Activated T-cell treated with anti-CD3 and anti-CD28 coated beads, Interleukin-2, amount 50 U/mL, for 4 hours (primary cell): Measurements from ENCODE around the gene NPFFR1. TPM values are rescaled to one million over a fixed set of nuclear protein-coding genes. Genes with fewer than 3 reads are reported as not detected.
"Not testable (repeated sequence)": the region's sequence is repeated elsewhere in the genome, so short reads cannot be mapped to it uniquely, and the experiment has no call there.

ENCODE experiments used
- ATAC-seq, 2 donors: fragments of 200-7000 bp; cut with Tn5 transposase; one replicate each; pipeline ENCODE4 v1.10.0; 2021
- DNase-seq: peaks from one replicate; pipeline ENCODE4 v3.0.0-alpha.2; 2020
- H3K27me3 Mint-ChIP-seq: one replicate; pipeline ENCODE4 v1.8.0; 2021; ENCODE audit warnings: low read depth, mixed read lengths
- H3K36me3 Mint-ChIP-seq: one replicate; pipeline ENCODE4 v1.8.0; 2022; ENCODE audit warnings: mixed read lengths; ENCODE audit not compliant: insufficient read depth
- H3K4me1 Mint-ChIP-seq: one replicate; pipeline ENCODE4 v1.8.0; 2021; ENCODE audit warnings: low read depth, mixed read lengths
- H3K4me3 Mint-ChIP-seq: one replicate; pipeline ENCODE4 v1.8.0; 2021; ENCODE audit warnings: mild to moderate bottlenecking, moderate library complexity, mixed read lengths
- H3K9me3 Mint-ChIP-seq: one replicate; pipeline ENCODE4 v1.8.0; 2021; ENCODE audit warnings: mixed read lengths
- total RNA-seq, 3 donors: library from RNA; stranded (reverse); gene quantifications; one replicate each; pipeline ENCODE4 v1.2.1, GENCODE V29; 2021

The NPFFR1 gene
- total RNA-seq, 3 donors from 2014 or later: not detected

DNA sequence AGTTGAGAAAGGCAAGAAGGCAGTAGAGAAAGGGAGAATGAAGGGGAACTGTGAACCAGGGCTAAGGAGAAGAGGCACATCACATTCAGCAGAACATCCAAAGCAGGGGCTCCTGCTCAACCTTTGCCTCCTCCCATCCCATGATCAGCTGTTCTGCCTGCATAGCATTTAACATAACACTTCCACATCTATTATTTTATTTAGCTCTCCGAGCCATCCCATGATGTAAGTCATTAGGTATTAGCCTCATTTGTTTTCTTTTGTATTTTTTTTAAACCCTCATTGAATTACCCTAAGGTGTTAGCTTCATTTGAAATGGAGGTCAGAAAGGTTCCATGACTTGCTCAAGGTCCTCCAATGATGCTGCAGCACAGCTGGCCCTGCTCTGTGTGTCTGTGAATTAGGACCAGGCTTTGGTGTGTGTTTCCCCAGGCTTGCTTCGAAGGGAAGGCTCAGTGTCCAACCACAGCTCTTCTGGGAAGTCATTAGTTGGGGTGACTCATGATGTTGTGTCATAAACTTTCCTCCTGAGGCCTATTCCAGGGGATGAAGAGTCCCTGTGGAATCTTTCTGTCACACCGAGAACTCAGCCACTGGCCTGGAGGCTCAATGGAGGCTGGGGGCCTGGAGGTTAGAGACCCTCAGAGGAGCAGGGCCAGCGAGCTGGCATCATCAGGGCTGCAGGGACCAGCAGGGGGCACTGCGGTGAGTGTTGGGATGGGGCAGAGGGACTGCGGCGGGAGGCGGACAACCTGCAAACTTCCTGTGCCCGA, 16.5 kb downstream of the NPFFR1 start:
- ATAC-seq (peak in 1 of 2 donors; percentile 18), DNase-seq (no peak)
- Mint-ChIP-seq H3K9me3 (no peaks in the 10 kb centered on the region), H3K4me1 (peaks cover 3% of the 10 kb centered on the region), H3K36me3 (no peaks in the 10 kb centered on the region), H3K4me3 (no peak overlapping the region), H3K27me3 (peaks cover 3% of the 10 kb centered on the region)

GRCh38 chr10:70266701-70267100, 17.1 kb downstream of the NPFFR1 start:
- ATAC-seq (no peak), DNase-seq (no peak)
- peaks cover 5% of the 10 kb centered on the region for H3K27me3 Mint-ChIP-seq
- no peaks in the 10 kb centered on the region for H3K9me3 Mint-ChIP-seq
- no peaks in the 10 kb centered on the region for H3K36me3 Mint-ChIP-seq
- no peak overlapping the region for H3K4me3 Mint-ChIP-seq
- peaks cover 2% of the 10 kb centered on the region for H3K4me1 Mint-ChIP-seq

- no peak for DNase-seq
- ATAC-seq: no peak
- peaks cover 2% of the 10 kb centered on the region for H3K4me1 Mint-ChIP-seq
- peaks cover 2% of the 10 kb centered on the region for H3K36me3 Mint-ChIP-seq
- H3K4me3 Mint-ChIP-seq: no peak overlapping the region
- peaks cover 4% of the 10 kb centered on the region for H3K9me3 Mint-ChIP-seq
- peaks cover 6% of the 10 kb centered on the region for H3K27me3 Mint-ChIP-seq
Observed at GRCh38 chr10:70266056-70266455, 17.7 kb downstream of the NPFFR1 start.

DNA sequence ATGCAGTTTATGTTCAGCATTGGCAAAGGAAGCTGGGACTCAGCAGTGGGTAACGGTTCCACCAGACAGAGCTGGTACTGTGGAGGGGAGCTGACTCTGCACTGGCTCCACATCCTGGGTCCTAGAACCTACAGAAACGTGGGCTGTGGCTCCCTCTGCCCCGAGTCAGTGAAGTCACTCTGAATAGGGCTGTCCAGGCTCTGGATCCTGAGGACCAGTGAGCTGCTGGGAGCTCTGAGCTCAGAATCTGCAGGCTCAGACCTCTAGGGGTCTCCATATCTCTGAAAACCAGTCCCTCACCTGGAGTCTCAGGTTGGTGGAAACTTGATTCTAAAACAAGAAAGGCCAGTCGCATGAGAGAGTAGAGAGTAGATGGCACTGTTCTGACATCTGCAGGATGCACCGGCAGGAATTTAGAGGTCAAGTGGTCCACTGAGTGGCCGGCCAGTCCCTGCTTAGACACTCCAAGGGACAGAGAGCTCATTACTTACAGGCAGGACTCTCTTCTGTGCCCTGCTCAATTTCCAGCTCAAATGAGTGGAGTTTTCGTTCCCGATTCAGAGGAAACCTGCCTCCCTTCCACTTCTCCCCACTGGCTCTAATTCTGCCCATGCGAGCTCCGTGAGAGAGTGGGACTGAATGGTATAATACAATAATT, 18.6 kb downstream of the NPFFR1 start:
- Mint-ChIP-seq H3K36me3 (peaks cover 2% of the 10 kb centered on the region), H3K9me3 (peaks cover 5% of the 10 kb centered on the region), H3K27me3 (peaks cover 6% of the 10 kb centered on the region), H3K4me3 (no peak overlapping the region), H3K4me1 (peaks cover 2% of the 10 kb centered on the region)
- peak in 1 of 2 donors; percentile 23 for ATAC-seq
- no peak for DNase-seq

- Mint-ChIP-seq H3K4me3 (no peak overlapping the region), H3K36me3 (peaks cover 2% of the 10 kb centered on the region), H3K4me1 (peaks cover 2% of the 10 kb centered on the region), H3K27me3 (peaks cover 26% of the 10 kb centered on the region), H3K9me3 (peaks cover 5% of the 10 kb centered on the region)
- DNase-seq (no peak), ATAC-seq (no peak)
Observed at GRCh38 chr10:70260734-70261133, 23.1 kb downstream of the NPFFR1 start.

GRCh38 chr10:70260259-70260658, 23.5 kb downstream of the NPFFR1 start:
- DNase-seq (no peak), ATAC-seq (no peak)
- H3K27me3 Mint-ChIP-seq: peaks cover 31% of the 10 kb centered on the region
- H3K4me3 Mint-ChIP-seq: no peak overlapping the region
- peaks cover 6% of the 10 kb centered on the region for H3K4me1 Mint-ChIP-seq
- H3K36me3 Mint-ChIP-seq: peaks cover 2% of the 10 kb centered on the region
- H3K9me3 Mint-ChIP-seq: peaks cover 5% of the 10 kb centered on the region

DNA sequence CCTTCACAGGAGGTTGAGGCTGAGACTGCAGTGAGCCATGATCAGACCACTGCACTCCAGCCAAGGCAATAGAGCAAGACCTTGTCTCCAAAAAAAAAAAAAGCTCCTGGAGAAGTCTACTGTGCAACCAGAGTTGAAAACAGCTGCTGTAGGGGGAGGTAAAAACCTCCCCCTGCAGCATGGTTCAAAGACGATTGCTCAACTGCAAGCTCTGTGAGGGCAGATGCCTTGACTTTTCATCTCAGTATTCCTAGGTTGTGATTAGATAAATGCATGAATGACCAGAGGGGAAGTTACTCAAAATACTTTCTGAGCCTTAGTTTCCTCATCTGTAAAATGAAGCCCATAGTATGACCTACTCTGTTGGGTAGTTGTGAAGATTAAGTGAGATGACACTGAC, 25.6 kb downstream of the NPFFR1 start:
- H3K4me1 Mint-ChIP-seq: peaks cover 8% of the 10 kb centered on the region
- no peak for ATAC-seq
- peaks cover 5% of the 10 kb centered on the region for H3K9me3 Mint-ChIP-seq
- peaks cover 2% of the 10 kb centered on the region for H3K36me3 Mint-ChIP-seq
- peaks cover 39% of the 10 kb centered on the region for H3K27me3 Mint-ChIP-seq
- H3K4me3 Mint-ChIP-seq: no peak overlapping the region
- DNase-seq: no peak

GRCh38 chr10:70257816-70258215, 26.0 kb downstream of the NPFFR1 start:
- H3K36me3 Mint-ChIP-seq, H3K4me3 Mint-ChIP-seq, H3K4me1 Mint-ChIP-seq, H3K9me3 Mint-ChIP-seq, DNase-seq, ATAC-seq: not testable (repeated sequence)
- H3K27me3 Mint-ChIP-seq: peaks cover 41% of the 10 kb centered on the region

DNA sequence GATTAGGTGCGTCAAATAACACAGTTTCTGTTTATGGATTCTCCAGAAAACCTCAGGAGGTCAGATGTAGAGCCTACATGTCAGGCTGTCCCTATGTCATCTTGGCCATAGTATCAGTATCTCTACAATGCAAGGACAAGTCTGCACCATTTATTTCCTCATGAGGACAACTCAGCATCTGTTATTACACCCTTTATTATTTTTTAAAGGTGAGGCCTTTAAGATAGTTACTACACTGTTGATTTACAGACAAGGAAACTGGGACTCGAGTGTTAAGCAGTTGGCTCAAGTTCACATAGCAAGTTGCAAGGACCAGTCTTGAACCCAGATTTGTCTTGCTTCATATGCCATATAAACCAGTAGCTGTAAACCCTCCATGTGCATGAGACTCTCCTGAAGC, 27.3 kb downstream of the NPFFR1 start:
- ATAC-seq (no peak), DNase-seq (no peak)
- Mint-ChIP-seq H3K4me3 (no peak overlapping the region), H3K4me1 (peaks cover 8% of the 10 kb centered on the region), H3K27me3 (peaks cover 43% of the 10 kb centered on the region), H3K9me3 (peaks cover 5% of the 10 kb centered on the region), H3K36me3 (peaks cover 2% of the 10 kb centered on the region)

DNA sequence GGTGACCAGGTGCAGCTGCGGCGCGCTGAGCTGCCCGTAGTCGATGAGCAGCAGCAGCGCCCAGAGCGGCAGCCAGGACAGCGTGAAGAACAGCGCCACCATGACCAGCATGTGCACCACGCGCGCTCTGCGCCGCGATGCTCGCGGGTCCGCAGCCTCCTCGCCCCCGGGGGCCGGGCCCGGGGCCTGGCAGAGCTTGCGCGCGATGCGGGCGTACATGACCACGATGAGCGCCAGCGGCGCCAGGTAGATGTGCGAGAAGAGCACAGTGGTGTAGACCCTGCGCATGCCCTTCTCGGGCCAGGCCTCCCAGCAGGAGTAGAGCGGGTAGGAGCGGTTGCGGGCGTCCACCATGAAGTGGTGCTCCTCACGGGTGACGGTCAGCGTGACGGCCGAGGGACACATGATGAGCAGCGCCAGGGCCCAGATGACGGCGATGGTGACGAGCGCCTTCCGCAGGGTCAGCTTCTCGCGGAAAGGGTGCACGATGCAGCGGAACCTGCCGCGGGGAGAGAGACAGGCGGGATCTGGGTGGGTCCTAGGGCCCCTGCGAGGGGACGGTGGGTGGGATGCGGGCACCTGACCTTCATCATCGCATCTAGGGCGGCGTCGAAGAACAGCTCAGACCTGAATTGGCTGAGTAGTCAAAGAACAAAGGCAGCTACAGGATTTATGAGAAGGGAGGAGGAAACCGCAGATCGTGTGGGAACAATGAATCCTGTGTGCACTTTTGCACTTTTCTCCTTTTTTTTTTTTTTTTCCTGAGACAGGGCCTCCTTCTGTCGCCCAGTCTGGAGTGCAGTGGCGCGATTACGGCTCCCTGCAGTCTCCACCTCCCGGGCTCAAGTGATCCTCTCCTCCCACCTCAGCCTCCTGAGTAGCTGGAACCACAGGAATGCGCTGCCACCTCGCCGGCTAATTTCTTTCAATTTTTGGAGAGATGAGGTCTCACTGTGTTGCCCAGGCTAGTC, 28.2 kb downstream of the NPFFR1 start:
- Mint-ChIP-seq H3K36me3 (no peaks in the 10 kb centered on the region), H3K9me3 (no peaks in the 10 kb centered on the region), H3K27me3 (peaks cover 47% of the 10 kb centered on the region), H3K4me1 (peaks cover 8% of the 10 kb centered on the region), H3K4me3 (peak overlapping the region; percentile 43)
- DNase-seq (no peak), ATAC-seq (peak; percentile 72 to 75)

DNA sequence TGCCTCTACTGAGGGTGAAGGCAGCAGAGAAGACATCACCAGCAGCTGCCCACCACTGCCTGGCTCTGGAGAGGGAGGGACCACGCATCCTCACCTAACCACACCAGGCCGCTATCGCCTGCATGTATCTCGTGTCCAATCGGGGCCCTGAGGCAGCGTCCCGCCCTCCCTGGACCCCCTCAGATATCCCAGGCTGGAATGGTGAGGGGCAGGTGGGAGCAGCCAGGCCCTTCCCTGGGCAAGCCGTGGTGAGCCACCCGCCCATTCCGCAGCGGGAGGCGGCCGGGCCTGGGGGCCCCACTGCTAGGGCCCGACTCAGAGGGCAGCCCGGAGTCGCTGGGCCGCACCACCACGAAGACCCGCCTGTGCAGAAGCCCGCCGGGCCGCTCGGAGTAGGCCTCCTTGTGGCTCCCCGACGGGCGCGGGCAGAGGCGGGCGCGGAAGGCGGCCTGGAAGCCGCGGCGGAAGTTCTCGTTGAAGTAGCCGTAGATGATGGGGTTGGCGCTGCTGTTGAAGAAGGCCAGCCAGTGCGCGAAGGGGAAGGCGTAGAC, 29.0 kb downstream of the NPFFR1 start:
- H3K4me3 Mint-ChIP-seq: peak overlapping the region; percentile 43
- peaks cover 8% of the 10 kb centered on the region for H3K4me1 Mint-ChIP-seq
- no peaks in the 10 kb centered on the region for H3K36me3 Mint-ChIP-seq
- ATAC-seq (peak in 1 of 2 donors; percentile 36), DNase-seq (no peak)
- H3K27me3 Mint-ChIP-seq: peaks cover 47% of the 10 kb centered on the region
- no peaks in the 10 kb centered on the region for H3K9me3 Mint-ChIP-seq

DNA sequence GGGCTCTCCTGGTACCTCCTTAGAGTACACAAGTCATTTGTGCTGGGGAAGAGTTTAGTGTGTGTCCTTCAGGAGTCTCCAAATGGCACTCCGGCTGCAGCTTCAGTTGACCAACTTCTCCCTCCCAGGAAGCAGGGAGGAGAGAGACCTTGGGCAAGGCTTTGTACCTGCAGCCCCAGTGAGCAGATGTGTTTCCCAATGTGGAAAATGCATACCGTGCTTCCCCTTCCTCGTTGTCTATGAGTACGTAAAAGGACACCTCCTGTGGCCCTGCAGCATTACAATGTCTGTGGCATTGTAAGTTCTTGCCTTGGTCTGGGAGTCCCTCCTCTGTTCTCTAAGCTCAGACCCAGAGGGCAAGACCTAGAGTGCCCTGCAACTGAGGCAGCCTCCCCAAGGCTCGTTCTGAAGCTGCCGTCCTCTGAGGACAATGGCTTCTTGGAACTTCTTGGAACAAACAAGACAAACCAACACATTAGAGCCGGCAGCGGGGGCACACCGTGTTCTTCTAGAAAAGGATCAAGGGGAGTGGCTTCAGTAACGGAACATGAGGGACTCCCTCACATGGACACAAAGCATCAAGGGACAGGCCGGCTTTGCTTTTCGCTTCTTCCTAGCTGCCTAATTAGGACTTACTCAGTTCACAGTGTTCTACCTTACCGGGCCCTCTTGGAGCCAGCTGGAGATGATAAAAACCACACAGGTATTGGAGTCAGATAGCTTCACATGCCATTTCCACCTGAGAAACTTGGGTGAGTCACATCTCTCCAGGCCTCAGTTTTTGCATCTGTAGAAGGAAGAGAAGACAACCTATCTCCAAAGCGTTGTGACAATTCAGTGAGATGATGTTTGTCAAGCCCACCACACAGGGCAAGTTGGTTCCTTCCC, 29.7 kb downstream of the NPFFR1 start:
- Mint-ChIP-seq H3K4me1 (peaks cover 8% of the 10 kb centered on the region), H3K36me3 (no peaks in the 10 kb centered on the region), H3K27me3 (peaks cover 47% of the 10 kb centered on the region), H3K9me3 (no peaks in the 10 kb centered on the region), H3K4me3 (no peak overlapping the region)
- ATAC-seq: no peak
- DNase-seq: no peak

DNA sequence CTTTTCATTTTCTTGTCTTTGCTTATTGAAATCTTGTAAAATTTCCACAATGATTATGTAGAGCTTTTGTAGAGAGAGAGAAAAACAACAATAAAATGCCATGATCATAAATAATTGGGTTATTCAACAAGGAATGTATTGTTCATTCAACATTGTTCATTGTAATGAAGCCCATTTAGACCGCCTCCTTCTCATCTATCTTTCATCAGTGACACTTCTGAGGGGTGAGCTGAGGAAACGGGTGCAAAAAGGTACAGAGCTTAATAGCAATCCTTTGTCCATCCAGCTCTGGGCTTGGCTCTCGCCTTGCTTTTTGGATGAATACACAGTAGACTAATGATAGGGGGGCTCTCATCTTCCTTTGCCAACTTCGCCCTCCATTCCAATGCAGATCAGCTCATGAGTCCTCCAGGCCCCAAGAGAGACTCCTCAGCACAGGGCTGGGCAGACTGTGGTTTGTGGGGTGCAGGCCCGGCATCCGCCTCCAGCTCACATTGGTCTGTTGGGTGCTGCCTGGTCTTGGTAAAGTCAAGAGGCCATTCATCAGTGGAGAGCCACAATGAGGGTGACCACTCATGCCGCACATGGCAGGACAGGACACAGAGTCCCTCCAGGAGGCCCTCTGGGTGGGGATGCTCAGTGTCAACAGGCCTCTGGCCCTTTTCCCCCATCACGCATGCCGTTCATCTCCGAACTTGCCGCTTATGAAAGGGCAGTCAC, 32.7 kb downstream of the NPFFR1 start:
- Mint-ChIP-seq H3K9me3 (no peaks in the 10 kb centered on the region), H3K4me1 (peaks cover 6% of the 10 kb centered on the region)

More for the DNA sequence above, 32.7 kb downstream of the NPFFR1 start:
- DNase-seq (no peak), ATAC-seq (no peak)
- Mint-ChIP-seq H3K36me3 (no peaks in the 10 kb centered on the region), H3K4me3 (no peak overlapping the region), H3K27me3 (peaks cover 32% of the 10 kb centered on the region)
